Measurements from ENCODE around the gene SLC24A3.
A peak's percentile ranks its signal among the peaks of the same experiment; 100 is the strongest.

The SLC24A3 gene

DNA sequence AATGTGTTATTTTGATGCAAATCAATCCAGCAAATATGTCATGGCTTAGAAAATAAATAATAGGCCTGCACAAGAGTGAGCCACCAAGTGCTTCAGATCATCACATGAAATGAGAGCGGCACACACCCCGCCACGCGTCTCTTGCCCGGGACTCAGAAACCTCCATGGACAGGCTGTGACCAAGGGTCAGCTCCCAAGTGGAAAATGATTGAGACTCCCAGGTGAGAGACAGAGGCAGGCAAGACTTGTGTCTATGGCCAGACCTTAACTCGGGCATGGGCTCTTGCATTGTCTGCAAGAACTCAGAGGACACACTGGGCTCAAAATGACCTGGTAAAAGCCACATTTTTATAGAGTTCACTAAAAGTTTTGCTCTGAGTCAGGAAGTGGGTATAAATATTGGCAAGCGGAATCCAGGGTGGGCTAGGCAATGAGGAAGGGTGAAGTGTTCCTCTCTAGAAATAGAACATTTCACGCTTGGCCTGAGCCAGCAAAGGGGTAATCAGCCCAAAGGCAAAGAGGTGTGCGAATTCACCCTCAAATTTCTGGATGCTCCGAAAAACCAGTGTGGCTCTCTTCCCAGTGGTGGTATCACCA, 514.9 kb downstream of the SLC24A3 start:
- WGBS, 2 experiments (ENCODE audit: insufficient coverage in 2 of 2) = 95 to 97% methylated on average over 10 of the region's 10 CpGs
- Histone ChIP-seq H3K36me3 (ENCODE audit: control insufficient read depth, insufficient read depth, low read length) (no peaks in the 10 kb centered on the region), H3K4me1 (ENCODE audit: control insufficient read depth, insufficient read depth, low read length, poor library complexity, severe bottlenecking) (no peaks in the 10 kb centered on the region), H3K9me3 (ENCODE audit: control insufficient read depth, low read length) (no peaks in the 10 kb centered on the region), H3K4me3 (ENCODE audit: extremely low read depth, insufficient read depth, low read length, poor library complexity, severe bottlenecking) (no peak overlapping the region), H3K27ac (ENCODE audit: low read depth, low read length, severe bottlenecking) (no peak overlapping the region)

GRCh38 chr20:19729672-19730071, 517.2 kb downstream of the SLC24A3 start:
- H3K36me3 ChIP-seq (ENCODE audit: control insufficient read depth, insufficient read depth, low read length) = no peaks in the 10 kb centered on the region
- no peak overlapping the region for H3K27ac ChIP-seq (ENCODE audit: low read depth, low read length, severe bottlenecking)
- H3K4me3 ChIP-seq (ENCODE audit: extremely low read depth, insufficient read depth, low read length, poor library complexity, severe bottlenecking) = no peak overlapping the region
- 91 to 98% methylated on average over 4 of the region's 4 CpGs for WGBS, 2 experiments (ENCODE audit: insufficient coverage in 2 of 2)
- H3K4me1 ChIP-seq (ENCODE audit: control insufficient read depth, insufficient read depth, low read length, poor library complexity, severe bottlenecking) = peaks cover 5% of the 10 kb centered on the region
- H3K9me3 ChIP-seq (ENCODE audit: control insufficient read depth, low read length) = no peaks in the 10 kb centered on the region

DNA sequence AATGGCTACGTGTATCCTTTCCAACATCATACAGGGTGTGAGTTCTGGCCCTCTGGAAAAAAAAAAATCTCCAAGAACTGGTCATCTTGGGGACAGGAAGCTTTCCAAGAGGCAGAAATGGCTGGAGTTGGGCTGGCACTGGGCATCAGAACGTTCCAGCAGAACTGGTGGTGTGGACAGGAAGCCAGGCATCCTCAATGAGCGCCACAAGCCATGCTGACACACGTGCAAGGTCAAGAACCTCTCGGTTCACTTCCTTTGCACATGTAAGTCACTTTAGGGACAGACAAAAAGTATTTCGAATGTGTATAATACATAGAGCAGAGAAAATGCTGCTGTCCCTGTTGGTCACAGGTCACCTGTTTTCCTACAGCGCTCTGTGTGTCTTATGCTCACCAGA, 518.3 kb downstream of the SLC24A3 start:
- WGBS, 2 experiments (ENCODE audit: insufficient coverage in 2 of 2) = 93 to 99% methylated on average over 4 of the region's 7 CpGs
- H3K4me1 ChIP-seq (ENCODE audit: control insufficient read depth, insufficient read depth, low read length, poor library complexity, severe bottlenecking) = peaks cover 8% of the 10 kb centered on the region
- H3K27ac ChIP-seq (ENCODE audit: low read depth, low read length, severe bottlenecking) = no peak overlapping the region
- no peak overlapping the region for H3K4me3 ChIP-seq (ENCODE audit: extremely low read depth, insufficient read depth, low read length, poor library complexity, severe bottlenecking)
- no peaks in the 10 kb centered on the region for H3K36me3 ChIP-seq (ENCODE audit: control insufficient read depth, insufficient read depth, low read length)
- H3K9me3 ChIP-seq (ENCODE audit: control insufficient read depth, low read length) = no peaks in the 10 kb centered on the region

DNA sequence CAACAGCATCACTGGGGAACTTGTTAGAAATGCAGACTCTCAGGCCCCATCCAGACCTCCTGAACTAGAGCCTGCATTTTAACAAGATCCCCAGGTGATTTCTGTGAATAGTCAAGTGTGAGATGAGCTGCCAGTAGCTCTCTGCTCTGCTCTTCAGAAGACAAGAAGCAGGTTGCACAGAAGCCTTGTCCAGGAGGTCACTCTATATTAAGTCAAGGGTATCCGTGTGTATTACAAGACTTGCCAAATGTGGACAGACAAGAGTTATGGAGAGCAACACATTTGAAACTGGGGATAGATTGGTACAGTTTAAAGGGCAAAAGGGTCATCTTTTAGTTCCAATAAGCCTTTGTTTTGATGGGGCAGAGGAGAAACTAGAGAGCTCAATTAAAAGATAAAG, 522.4 kb downstream of the SLC24A3 start:
- Histone ChIP-seq H3K4me3 (ENCODE audit: extremely low read depth, insufficient read depth, low read length, poor library complexity, severe bottlenecking) (no peak overlapping the region), H3K27ac (ENCODE audit: low read depth, low read length, severe bottlenecking) (peak overlapping the region; percentile 72), H3K36me3 (ENCODE audit: control insufficient read depth, insufficient read depth, low read length) (no peaks in the 10 kb centered on the region), H3K4me1 (ENCODE audit: control insufficient read depth, insufficient read depth, low read length, poor library complexity, severe bottlenecking) (peaks cover 20% of the 10 kb centered on the region), H3K9me3 (ENCODE audit: control insufficient read depth, low read length) (no peaks in the 10 kb centered on the region)
- 83 to 91% methylated on average over 1 of the region's 1 CpG for WGBS, 2 experiments (ENCODE audit: insufficient coverage in 2 of 2)

GRCh38 chr20:19735446-19735845, 523.0 kb downstream of the SLC24A3 start:
- H3K4me3 ChIP-seq (ENCODE audit: extremely low read depth, insufficient read depth, low read length, poor library complexity, severe bottlenecking) = no peak overlapping the region
- 23 to 39% methylated on average over 5 to 6 of the region's 6 CpGs for WGBS, 2 experiments (ENCODE audit: insufficient coverage in 2 of 2)
- H3K27ac ChIP-seq (ENCODE audit: low read depth, low read length, severe bottlenecking) = peak overlapping the region; percentile 72

GRCh38 chr20:19737025-19737424, 524.6 kb downstream of the SLC24A3 start:
- Histone ChIP-seq H3K36me3 (ENCODE audit: control insufficient read depth, insufficient read depth, low read length) (no peaks in the 10 kb centered on the region), H3K9me3 (ENCODE audit: control insufficient read depth, low read length) (no peaks in the 10 kb centered on the region), H3K4me1 (ENCODE audit: control insufficient read depth, insufficient read depth, low read length, poor library complexity, severe bottlenecking) (peaks cover 20% of the 10 kb centered on the region), H3K4me3 (ENCODE audit: extremely low read depth, insufficient read depth, low read length, poor library complexity, severe bottlenecking) (no peak overlapping the region), H3K27ac (ENCODE audit: low read depth, low read length, severe bottlenecking) (peak overlapping the region; percentile 33)
- 88 to 100% methylated on average over 2 to 3 of the region's 4 CpGs for WGBS, 2 experiments (ENCODE audit: insufficient coverage in 2 of 2)

More at GRCh38 chr20:19735446-19735845, 523.0 kb downstream of the SLC24A3 start:
- no peaks in the 10 kb centered on the region for H3K36me3 ChIP-seq (ENCODE audit: control insufficient read depth, insufficient read depth, low read length)
- H3K4me1 ChIP-seq (ENCODE audit: control insufficient read depth, insufficient read depth, low read length, poor library complexity, severe bottlenecking) = peaks cover 20% of the 10 kb centered on the region
- H3K9me3 ChIP-seq (ENCODE audit: control insufficient read depth, low read length) = no peaks in the 10 kb centered on the region

DNA sequence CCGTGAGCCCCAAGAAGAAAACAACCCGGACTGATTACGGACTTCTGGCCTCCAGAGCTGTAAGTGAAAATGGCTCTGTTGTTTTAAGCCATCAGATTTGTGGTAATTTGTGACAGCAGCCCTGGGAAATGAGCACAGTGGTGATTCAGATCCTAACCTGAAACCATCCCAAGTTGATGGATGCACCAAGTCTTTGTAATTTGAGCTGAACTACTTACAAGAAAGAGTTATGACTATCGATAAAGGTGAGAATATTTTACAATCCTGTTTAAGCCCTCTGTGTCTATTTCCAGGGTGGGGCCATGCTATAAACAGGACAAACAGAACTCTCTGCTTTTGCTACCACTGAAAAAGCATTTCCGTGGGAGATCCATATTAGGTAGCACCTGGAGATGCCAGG, 526.5 kb downstream of the SLC24A3 start:
- 96 to 100% methylated on average over 3 to 4 of the region's 5 CpGs for WGBS, 2 experiments (ENCODE audit: insufficient coverage in 2 of 2)
- no peaks in the 10 kb centered on the region for H3K9me3 ChIP-seq (ENCODE audit: control insufficient read depth, low read length)
- no peak overlapping the region for H3K4me3 ChIP-seq (ENCODE audit: extremely low read depth, insufficient read depth, low read length, poor library complexity, severe bottlenecking)
- no peak overlapping the region for H3K27ac ChIP-seq (ENCODE audit: low read depth, low read length, severe bottlenecking)
- H3K4me1 ChIP-seq (ENCODE audit: control insufficient read depth, insufficient read depth, low read length, poor library complexity, severe bottlenecking) = peaks cover 20% of the 10 kb centered on the region
- no peaks in the 10 kb centered on the region for H3K36me3 ChIP-seq (ENCODE audit: control insufficient read depth, insufficient read depth, low read length)

GRCh38 chr20:19739351-19739750, 526.9 kb downstream of the SLC24A3 start:
- Histone ChIP-seq H3K36me3 (ENCODE audit: control insufficient read depth, insufficient read depth, low read length) (no peaks in the 10 kb centered on the region), H3K4me3 (ENCODE audit: extremely low read depth, insufficient read depth, low read length, poor library complexity, severe bottlenecking) (no peak overlapping the region), H3K4me1 (ENCODE audit: control insufficient read depth, insufficient read depth, low read length, poor library complexity, severe bottlenecking) (peaks cover 18% of the 10 kb centered on the region), H3K9me3 (ENCODE audit: control insufficient read depth, low read length) (no peaks in the 10 kb centered on the region), H3K27ac (ENCODE audit: low read depth, low read length, severe bottlenecking) (no peak overlapping the region)
- 97% methylated on average over 8 of the region's 10 CpGs for WGBS, 2 experiments (ENCODE audit: insufficient coverage in 2 of 2)

DNA sequence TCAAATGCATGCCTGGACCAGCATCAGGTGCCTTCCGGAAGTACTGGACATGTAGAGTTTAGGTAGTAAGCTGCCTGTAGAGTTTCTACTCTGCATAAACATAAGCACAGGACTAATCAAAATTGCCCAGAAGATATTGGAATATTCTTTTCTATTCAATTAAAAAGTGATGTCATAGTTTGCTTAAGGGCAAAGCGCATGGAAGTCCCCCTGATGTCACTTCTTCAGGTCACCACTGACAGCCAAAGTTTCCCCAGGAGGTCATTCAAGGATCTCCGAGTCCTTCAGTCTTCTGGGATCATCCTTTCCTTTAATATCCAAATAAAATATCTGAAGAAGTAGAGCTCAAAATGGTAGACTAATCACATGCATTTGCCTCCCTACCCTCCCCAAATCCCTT, 528.1 kb downstream of the SLC24A3 start:
- H3K4me1 ChIP-seq (ENCODE audit: control insufficient read depth, insufficient read depth, low read length, poor library complexity, severe bottlenecking) = peaks cover 13% of the 10 kb centered on the region
- H3K27ac ChIP-seq (ENCODE audit: low read depth, low read length, severe bottlenecking) = no peak overlapping the region
- H3K4me3 ChIP-seq (ENCODE audit: extremely low read depth, insufficient read depth, low read length, poor library complexity, severe bottlenecking) = no peak overlapping the region
- no peaks in the 10 kb centered on the region for H3K36me3 ChIP-seq (ENCODE audit: control insufficient read depth, insufficient read depth, low read length)
- peaks cover 3% of the 10 kb centered on the region for H3K9me3 ChIP-seq (ENCODE audit: control insufficient read depth, low read length)
- 64% methylated on average over 2 of the region's 3 CpGs; no CpG with 5 or more reads in 1 of the 2 experiments for WGBS, 2 experiments (ENCODE audit: insufficient coverage in 2 of 2)

GRCh38 chr20:19741924-19742323, 529.5 kb downstream of the SLC24A3 start:
- peaks cover 6% of the 10 kb centered on the region for H3K4me1 ChIP-seq (ENCODE audit: control insufficient read depth, insufficient read depth, low read length, poor library complexity, severe bottlenecking)
- H3K4me3 ChIP-seq (ENCODE audit: extremely low read depth, insufficient read depth, low read length, poor library complexity, severe bottlenecking) = no peak overlapping the region
- peaks cover 7% of the 10 kb centered on the region for H3K9me3 ChIP-seq (ENCODE audit: control insufficient read depth, low read length)
- WGBS, 2 experiments (ENCODE audit: insufficient coverage in 2 of 2) = 86% methylated on average over 1 of the region's 2 CpGs; no CpG with 5 or more reads in 1 of the 2 experiments
- no peaks in the 10 kb centered on the region for H3K36me3 ChIP-seq (ENCODE audit: control insufficient read depth, insufficient read depth, low read length)
- no peak overlapping the region for H3K27ac ChIP-seq (ENCODE audit: low read depth, low read length, severe bottlenecking)

GRCh38 chr20:19742974-19743639, 530.7 kb downstream of the SLC24A3 start:
- Histone ChIP-seq H3K9me3 (ENCODE audit: control insufficient read depth, low read length) (peaks cover 7% of the 10 kb centered on the region), H3K27ac (ENCODE audit: low read depth, low read length, severe bottlenecking) (no peak overlapping the region), H3K4me1 (ENCODE audit: control insufficient read depth, insufficient read depth, low read length, poor library complexity, severe bottlenecking) (no peaks in the 10 kb centered on the region), H3K4me3 (ENCODE audit: extremely low read depth, insufficient read depth, low read length, poor library complexity, severe bottlenecking) (no peak overlapping the region), H3K36me3 (ENCODE audit: control insufficient read depth, insufficient read depth, low read length) (no peaks in the 10 kb centered on the region)
- WGBS, 2 experiments (ENCODE audit: insufficient coverage in 2 of 2) = 89 to 94% methylated on average over 6 to 9 of the region's 9 CpGs

Measured in mesodermal cell (in vitro differentiated cells).